ENCODE results near the gene UMODL1. TPM values are rescaled to one million over a fixed set of nuclear protein-coding genes. Genes with fewer than 3 reads are reported as not detected.

The UMODL1 gene
- total and polyA plus RNA-seq, 10 of the 15 experiments (the other 5 are each of a cell fraction or from before 2014, with no cell fraction given): 0.01 to 0.11 (median 0.03) TPM; not detected in 5

DNA sequence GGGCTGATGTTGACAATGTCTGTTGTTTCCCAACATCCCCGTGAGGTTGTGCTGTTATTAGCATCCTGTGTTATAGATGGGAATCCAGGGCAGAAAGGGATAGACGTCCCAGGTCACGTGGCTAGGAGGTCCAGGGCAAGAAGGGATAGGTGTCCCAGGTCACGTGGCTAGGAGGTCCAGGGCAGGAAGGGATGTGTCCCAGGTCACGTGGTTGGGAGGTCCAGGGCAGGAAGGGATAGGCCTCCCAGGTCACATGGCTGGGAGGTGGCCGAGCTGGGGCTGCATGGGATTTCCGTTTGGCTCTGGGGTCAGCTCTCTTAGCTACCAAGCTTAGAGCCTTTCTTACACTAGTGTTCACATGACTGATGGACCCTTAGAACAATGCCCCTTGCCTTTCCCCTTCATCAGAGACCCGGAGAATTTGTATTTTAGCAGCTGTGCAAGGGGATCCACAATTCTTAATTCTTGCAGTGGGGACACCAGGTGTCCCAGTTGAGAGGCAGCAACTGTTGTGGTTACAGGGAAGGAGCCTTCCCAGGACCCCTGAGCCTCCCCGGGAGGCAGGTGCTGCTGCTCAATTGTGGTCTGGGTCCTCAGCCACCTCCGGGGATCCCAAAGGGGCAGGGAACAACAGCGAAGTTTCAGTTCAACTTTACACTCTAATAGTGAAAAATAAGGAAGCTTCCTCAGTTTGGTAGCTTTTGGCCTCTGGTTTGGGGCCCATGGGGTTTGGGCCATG, 69.2 kb downstream of the UMODL1 start (continued):
- TF ChIP-seq BCLAF1 (IDR thresholded peaks at IDR 0.05): no peak
- TF ChIP-seq IKZF2 (IDR thresholded peaks at IDR 0.05): peak in 1 of 2 experiments; percentile 17; a peak in 1 of 4 replicates
- TF ChIP-seq SIX5 (IDR thresholded peaks at IDR 0.05; ENCODE audit: low read depth, low read length, severe bottlenecking): no peak
- peak; percentile 39; the same call in 1 of the 2 replicates for TF ChIP-seq IKZF1 (conservative IDR thresholded peaks at IDR 0.05)
- TF ChIP-seq EP300 (IDR thresholded peaks at IDR 0.05; ENCODE audit: borderline replicate concordance in 1 of 2, control insufficient read depth in 1 of 2, low read depth in 2 of 2, low read length in 2 of 2): no peak
- no peak for TF ChIP-seq CHD4 (IDR thresholded peaks at IDR 0.05)
- no peak for TF ChIP-seq SMC3 (IDR thresholded peaks at IDR 0.05; ENCODE audit: borderline replicate concordance, low read length)

DNA sequence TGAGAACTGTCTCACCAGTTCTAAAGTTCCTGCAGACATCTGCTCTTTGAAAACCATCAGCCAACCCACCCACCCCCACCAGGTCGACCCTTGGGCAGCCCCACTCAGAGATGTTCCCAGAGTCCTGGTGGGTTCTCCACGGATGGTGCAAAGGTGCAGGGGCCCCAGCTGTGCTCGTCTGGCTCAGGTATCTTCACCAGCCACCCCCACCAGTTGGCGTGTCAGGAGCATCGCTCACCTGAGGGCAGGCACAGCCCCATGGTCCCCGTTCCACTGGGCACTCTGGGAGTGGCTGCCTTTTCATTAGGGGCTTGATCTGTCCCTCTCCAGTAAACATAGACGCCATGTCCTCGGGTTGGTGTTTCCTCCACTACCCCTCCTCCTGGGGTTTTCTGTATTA, 70.5 kb downstream of the UMODL1 start:
- H3K4me3 ChIP-seq: no peak overlapping the region
- ATAC-seq (no peak), FAIRE-seq (no peak), DNase-seq (ENCODE audit: low read depth, low spot score) (no peak)
- ChIA-PET POLR2A (no interaction called here), CTCF (no interaction called here), RAD21 (ENCODE audit: unreplicated experiment) (no interaction called here), SMC1A (ENCODE audit: uncharacterized antibody, unreplicated experiment) (no interaction called here)
- no peak overlapping the region for H3K27ac ChIP-seq (ENCODE audit: control insufficient read depth, insufficient read depth)
- no TSS peak for BruUV-seq (replicated peaks)
- intact Hi-C loops (cut with micrococcal nuclease; ENCODE audit: unreplicated experiment) (loop anchor here (10.0 kb wide), 1 partner anchor 673 kb away; no protein-coding TSS in a partner anchor), in situ Hi-C loops (cut with MboI) (loop anchor here (10.0 kb wide), 1 partner anchor 683 kb away; no protein-coding TSS in a partner anchor)
- no peaks in the 10 kb centered on the region for H4K20me1 ChIP-seq (ENCODE audit: control insufficient read depth, insufficient read depth)
- no peaks in the 10 kb centered on the region for H3K27me3 ChIP-seq (replicated peaks in 1 of 2; ENCODE audit: control insufficient read depth in 2 of 2, insufficient read depth in 2 of 2, low read length in 1 of 2)
- H3K9ac ChIP-seq (ENCODE audit: control insufficient read depth, insufficient read depth, low read length): no peak overlapping the region
- 31% methylated on average over 8 of the region's 8 CpGs for WGBS (ENCODE audit: insufficient coverage, insufficient replicate concordance, low lambda C conversion rate, missing lambda C conversion rate)
- H3K79me2 ChIP-seq (ENCODE audit: control insufficient read depth, insufficient read depth, low read length): no peaks in the 10 kb centered on the region
- no peak overlapping the region for H2AFZ ChIP-seq (ENCODE audit: control insufficient read depth, low read depth, low read length)
- H3K4me2 ChIP-seq (ENCODE audit: control insufficient read depth, insufficient read depth): no peak overlapping the region
- H3K36me3 ChIP-seq (ENCODE audit: control insufficient read depth in 2 of 2, insufficient read depth in 2 of 2, low read length in 1 of 2): no peaks in the 10 kb centered on the region; a peak in 1 of 4 replicates
- H3K9me3 ChIP-seq (replicated peaks; ENCODE audit: control insufficient read depth, insufficient read depth, low read length): no peaks in the 10 kb centered on the region
- H3K4me1 ChIP-seq (ENCODE audit: control insufficient read depth, insufficient read depth, low read length): no peaks in the 10 kb centered on the region; the same call in 1 of the 2 replicates
- no peak for TF ChIP-seq FOXM1 (IDR thresholded peaks at IDR 0.05; ENCODE audit: low read depth, low read length)
- no peak for TF ChIP-seq IKZF2 (IDR thresholded peaks at IDR 0.05)
- no peak for TF ChIP-seq YBX1 (IDR thresholded peaks at IDR 0.05)
- no peak for TF ChIP-seq EP300 (IDR thresholded peaks at IDR 0.05; ENCODE audit: borderline replicate concordance in 1 of 2, control insufficient read depth in 1 of 2, low read depth in 2 of 2, low read length in 2 of 2)
- TF ChIP-seq, protein P1, sequence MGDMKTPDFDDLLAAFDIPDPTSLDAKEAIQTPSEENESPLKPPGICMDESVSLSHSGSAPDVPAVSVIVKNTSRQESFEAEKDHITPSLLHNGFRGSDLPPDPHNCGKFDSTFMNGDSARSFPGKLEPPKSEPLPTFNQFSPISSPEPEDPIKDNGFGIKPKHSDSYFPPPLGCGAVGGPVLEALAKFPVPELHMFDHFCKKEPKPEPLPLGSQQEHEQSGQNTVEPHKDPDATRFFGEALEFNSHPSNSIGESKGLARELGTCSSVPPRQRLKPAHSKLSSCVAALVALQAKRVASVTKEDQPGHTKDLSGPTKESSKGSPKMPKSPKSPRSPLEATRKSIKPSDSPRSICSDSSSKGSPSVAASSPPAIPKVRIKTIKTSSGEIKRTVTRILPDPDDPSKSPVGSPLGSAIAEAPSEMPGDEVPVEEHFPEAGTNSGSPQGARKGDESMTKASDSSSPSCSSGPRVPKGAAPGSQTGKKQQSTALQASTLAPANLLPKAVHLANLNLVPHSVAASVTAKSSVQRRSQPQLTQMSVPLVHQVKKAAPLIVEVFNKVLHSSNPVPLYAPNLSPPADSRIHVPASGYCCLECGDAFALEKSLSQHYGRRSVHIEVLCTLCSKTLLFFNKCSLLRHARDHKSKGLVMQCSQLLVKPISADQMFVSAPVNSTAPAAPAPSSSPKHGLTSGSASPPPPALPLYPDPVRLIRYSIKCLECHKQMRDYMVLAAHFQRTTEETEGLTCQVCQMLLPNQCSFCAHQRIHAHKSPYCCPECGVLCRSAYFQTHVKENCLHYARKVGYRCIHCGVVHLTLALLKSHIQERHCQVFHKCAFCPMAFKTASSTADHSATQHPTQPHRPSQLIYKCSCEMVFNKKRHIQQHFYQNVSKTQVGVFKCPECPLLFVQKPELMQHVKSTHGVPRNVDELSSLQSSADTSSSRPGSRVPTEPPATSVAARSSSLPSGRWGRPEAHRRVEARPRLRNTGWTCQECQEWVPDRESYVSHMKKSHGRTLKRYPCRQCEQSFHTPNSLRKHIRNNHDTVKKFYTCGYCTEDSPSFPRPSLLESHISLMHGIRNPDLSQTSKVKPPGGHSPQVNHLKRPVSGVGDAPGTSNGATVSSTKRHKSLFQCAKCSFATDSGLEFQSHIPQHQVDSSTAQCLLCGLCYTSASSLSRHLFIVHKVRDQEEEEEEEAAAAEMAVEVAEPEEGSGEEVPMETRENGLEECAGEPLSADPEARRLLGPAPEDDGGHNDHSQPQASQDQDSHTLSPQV (IDR thresholded peaks at IDR 0.05): no peak
- TF ChIP-seq NFYB (IDR thresholded peaks at IDR 0.05; ENCODE audit: insufficient read depth, low read depth, low read length): no peak
- no peak for TF ChIP-seq HDGF (IDR thresholded peaks at IDR 0.05)
- no peak for TF ChIP-seq SMAD1 (IDR thresholded peaks at IDR 0.05; ENCODE audit: low read depth, partially characterized antibody)
- TF ChIP-seq HCFC1 (IDR thresholded peaks at IDR 0.05; ENCODE audit: low read length): no peak

All from GM12878 (cell line).